ENCODE data around the gene RGS9.

GRCh38 chr17:65194670-65195334 is 57.6 kb downstream of the RGS9 start:
- TF ChIP-seq BHLHE40 (IDR thresholded peaks at IDR 0.05; ENCODE audit: borderline replicate concordance) = no peak
- no peak for TF ChIP-seq SUZ12 (IDR thresholded peaks at IDR 0.05)
- no peak for TF ChIP-seq ELF4 (IDR thresholded peaks at IDR 0.05)
- no peak for TF ChIP-seq NFRKB (IDR thresholded peaks at IDR 0.05)
- no peak for TF ChIP-seq FOXA1 (IDR thresholded peaks at IDR 0.05)
- TF ChIP-seq FOXK2 (IDR thresholded peaks at IDR 0.05) = no peak
- TF ChIP-seq CTBP1 (IDR thresholded peaks at IDR 0.05; ENCODE audit: borderline replicate concordance) = no peak
- TF ChIP-seq SP1 (IDR thresholded peaks at IDR 0.05) = no peak
- no peak for TF ChIP-seq FOXM1 (IDR thresholded peaks at IDR 0.05; ENCODE audit: borderline replicate concordance)
- no peak for TF ChIP-seq ARNT (IDR thresholded peaks at IDR 0.05)
- no peak for TF ChIP-seq ZNF384 (IDR thresholded peaks at IDR 0.05)
- no peak for TF ChIP-seq PKNOX1 (IDR thresholded peaks at IDR 0.05)
- no peak for TF ChIP-seq L3MBTL2 (conservative IDR thresholded peaks at IDR 0.05)
- TF ChIP-seq LEF1 (IDR thresholded peaks at IDR 0.05; ENCODE audit: borderline replicate concordance) = no peak

All from HEK293T (cell line).